Upper lobe of left lung (tissue), 6 donors: ENCODE data around the gene FNDC8. TPM values are rescaled to one million over a fixed set of nuclear protein-coding genes. Genes with fewer than 3 reads are reported as not detected.

ENCODE experiments used
- ATAC-seq, 2 donors: fragments of 200-7000 bp; cut with Tn5 transposase; one replicate each; pipeline ENCODE4 v1.9.1; 2022; ENCODE audit warnings: mild to moderate bottlenecking in 2 of 2, moderate library complexity in 2 of 2; ENCODE audit not compliant: low FRiP score in 2 of 2
- DNase-seq, 2 donors: peaks; one replicate each; pipeline ENCODE4 v3.0.0-alpha.2; 2019 to 2020
- H3K27ac ChIP-seq, 4 donors: fragments of 200-600 bp; sonication (generic); one replicate each; pipeline ENCODE4 v1.5.1; 2016 to 2019
- H3K27me3 ChIP-seq, 4 donors: fragments of 200-600 bp; sonication (generic); one replicate each; pipeline ENCODE4 v1.5.1; 2017 to 2019
- H3K36me3 ChIP-seq, 4 donors: fragments of 200-600 bp; sonication (generic); one replicate each; pipeline ENCODE4 v1.5.1; 2016 to 2019
- H3K4me1 ChIP-seq, 4 donors: fragments of 200-600 bp; sonication (generic); one replicate each; pipeline ENCODE4 v1.5.1; 2018 to 2019
- H3K4me3 ChIP-seq, 4 donors: fragments of 200-600 bp; sonication (generic); one replicate each; pipeline ENCODE4 v1.5.1; 2017 to 2019; ENCODE audit warnings: mild to moderate bottlenecking in 2 of 4, moderate library complexity in 1 of 4
- H3K9me3 ChIP-seq, 4 donors: fragments of 200-600 bp; sonication (generic); one replicate each; pipeline ENCODE4 v1.5.1; 2018 to 2019
- EP300 ChIP-seq, 4 donors: sonication (generic); formaldehyde crosslinking; IDR thresholded peaks; one replicate each; pipeline ENCODE4 v1.5.1; 2017; ENCODE audit warnings: antibody characterized with exemption in 4 of 4, control low read depth in 2 of 4
- POLR2A ChIP-seq, 4 donors: fragments of 450-650 bp; IDR thresholded peaks; one replicate each; pipeline ENCODE4 v1.5.1; 2016 to 2017; ENCODE audit warnings: antibody characterized with exemption in 4 of 4, mild to moderate bottlenecking in 2 of 4
- POLR2AphosphoS5 ChIP-seq, 2 donors: sonication (generic); formaldehyde crosslinking; IDR thresholded peaks; one replicate each; pipeline ENCODE4 v1.5.1; 2017; ENCODE audit warnings: antibody characterized with exemption in 2 of 2
- WGBS, 2 donors: methylation state at CpG; one replicate each; pipeline ENCODE4 v1.1.5; 2017 to 2018; 5-methylcytosine and 5-hydroxymethylcytosine counted together
- total RNA-seq, 6 donors: library from RNA; depleted of rRNA in 4 of 6; stranded (reverse); fragments of >200 nt in 4 of 6; gene quantifications; one replicate each; pipeline versions ENCODE4 v1.1.0 to v1.2.1, GENCODE V29; 2016 to 2021
- TF ChIP-seq, protein P1 (sequence below), 6 experiments: fragments of 450-650 bp in 4 of 6; fragments of 200-600 bp in 2 of 6; sonication (generic) in 2 of 6; IDR thresholded peaks; one replicate each; pipeline ENCODE4 v1.5.1; 2016 to 2019; ENCODE audit warnings: antibody characterized with exemption in 6 of 6
- donor health status: DM: no; HTN: no; CAD: no; lungs with moderate emphysema.
- donor health status: DM: no; HTN: yes; CAD: no; lungs with severe emphysema.

The FNDC8 gene
- total RNA-seq, 6 donors from 2014 or later, result not detected

DNA sequence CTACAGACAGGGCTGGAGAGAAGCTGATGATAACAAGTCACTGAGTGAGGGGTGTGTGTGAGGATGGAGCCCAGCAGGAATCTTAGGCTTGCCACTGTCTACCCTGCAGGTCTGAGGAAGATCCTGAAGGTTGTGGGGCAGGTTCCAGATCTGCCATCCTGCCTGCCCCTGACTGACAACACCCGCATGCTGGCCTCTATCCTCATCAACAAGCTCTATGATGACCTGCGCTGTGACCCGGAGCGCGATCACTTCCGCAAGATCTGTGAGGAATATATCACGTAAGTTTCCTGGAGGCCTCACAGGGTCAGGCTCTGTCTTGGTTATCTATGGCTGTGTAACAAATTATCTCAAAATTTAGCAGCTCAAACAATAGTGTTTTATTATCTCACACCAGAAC lies 42.5 kb downstream of the FNDC8 start:
- no peaks in the 10 kb centered on the region for H3K36me3 ChIP-seq
- H3K27ac ChIP-seq, result no peak overlapping the region
- H3K27me3 ChIP-seq, result no peaks in the 10 kb centered on the region
- no peaks in the 10 kb centered on the region for H3K9me3 ChIP-seq
- 99 to 100% methylated on average over 6 to 7 of the region's 7 CpGs for WGBS, 2 donors
- H3K4me1 ChIP-seq, result peaks cover 0 to 8% (median 0%) of the 10 kb centered on the region in 4 donors
- TF ChIP-seq, protein P1, sequence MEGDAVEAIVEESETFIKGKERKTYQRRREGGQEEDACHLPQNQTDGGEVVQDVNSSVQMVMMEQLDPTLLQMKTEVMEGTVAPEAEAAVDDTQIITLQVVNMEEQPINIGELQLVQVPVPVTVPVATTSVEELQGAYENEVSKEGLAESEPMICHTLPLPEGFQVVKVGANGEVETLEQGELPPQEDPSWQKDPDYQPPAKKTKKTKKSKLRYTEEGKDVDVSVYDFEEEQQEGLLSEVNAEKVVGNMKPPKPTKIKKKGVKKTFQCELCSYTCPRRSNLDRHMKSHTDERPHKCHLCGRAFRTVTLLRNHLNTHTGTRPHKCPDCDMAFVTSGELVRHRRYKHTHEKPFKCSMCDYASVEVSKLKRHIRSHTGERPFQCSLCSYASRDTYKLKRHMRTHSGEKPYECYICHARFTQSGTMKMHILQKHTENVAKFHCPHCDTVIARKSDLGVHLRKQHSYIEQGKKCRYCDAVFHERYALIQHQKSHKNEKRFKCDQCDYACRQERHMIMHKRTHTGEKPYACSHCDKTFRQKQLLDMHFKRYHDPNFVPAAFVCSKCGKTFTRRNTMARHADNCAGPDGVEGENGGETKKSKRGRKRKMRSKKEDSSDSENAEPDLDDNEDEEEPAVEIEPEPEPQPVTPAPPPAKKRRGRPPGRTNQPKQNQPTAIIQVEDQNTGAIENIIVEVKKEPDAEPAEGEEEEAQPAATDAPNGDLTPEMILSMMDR (IDR thresholded peaks at IDR 0.05), result no peak
- TF ChIP-seq POLR2A (IDR thresholded peaks at IDR 0.05) (no peak), EP300 (IDR thresholded peaks at IDR 0.05) (no peak), POLR2AphosphoS5 (IDR thresholded peaks at IDR 0.05) (no peak)
- ATAC-seq, result no peak
- DNase-seq, result no peak
- H3K4me3 ChIP-seq, result no peak overlapping the region

DNA sequence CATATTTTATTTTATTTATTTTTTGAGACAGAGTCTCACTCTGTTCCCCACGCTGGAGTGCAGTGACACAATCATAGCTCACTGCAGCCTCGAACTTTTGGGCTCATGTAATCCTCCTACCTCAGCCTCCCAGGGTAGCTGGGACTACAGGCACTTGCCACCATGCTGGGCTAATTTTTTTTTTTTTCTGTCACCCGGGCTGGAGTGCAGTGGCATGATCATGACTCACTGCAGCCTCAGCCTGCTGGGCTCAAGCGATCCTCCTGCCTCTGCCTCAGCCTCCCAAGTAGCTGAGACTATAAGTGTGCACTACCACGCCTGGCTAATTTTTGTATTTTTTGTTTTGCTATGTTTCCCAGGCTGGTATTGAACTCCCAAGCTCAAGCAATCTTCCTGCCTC lies 43.3 kb downstream of the FNDC8 start:
- H3K9me3 ChIP-seq, result no peaks in the 10 kb centered on the region
- H3K4me3 ChIP-seq, result no peak overlapping the region
- peaks cover 0 to 8% (median 0%) of the 10 kb centered on the region in 4 donors for H3K4me1 ChIP-seq
- DNase-seq (no peak), ATAC-seq (no peak)
- no peak overlapping the region for H3K27ac ChIP-seq
- no peaks in the 10 kb centered on the region for H3K27me3 ChIP-seq
- no peak for TF ChIP-seq POLR2A (IDR thresholded peaks at IDR 0.05)
- TF ChIP-seq, protein P1 (IDR thresholded peaks at IDR 0.05), result no peak
- TF ChIP-seq EP300 (IDR thresholded peaks at IDR 0.05), result no peak
- no peak for TF ChIP-seq POLR2AphosphoS5 (IDR thresholded peaks at IDR 0.05)
- H3K36me3 ChIP-seq, result no peaks in the 10 kb centered on the region
- WGBS, 2 donors, result 79 to 80% methylated on average over 5 of the region's 5 CpGs

DNA sequence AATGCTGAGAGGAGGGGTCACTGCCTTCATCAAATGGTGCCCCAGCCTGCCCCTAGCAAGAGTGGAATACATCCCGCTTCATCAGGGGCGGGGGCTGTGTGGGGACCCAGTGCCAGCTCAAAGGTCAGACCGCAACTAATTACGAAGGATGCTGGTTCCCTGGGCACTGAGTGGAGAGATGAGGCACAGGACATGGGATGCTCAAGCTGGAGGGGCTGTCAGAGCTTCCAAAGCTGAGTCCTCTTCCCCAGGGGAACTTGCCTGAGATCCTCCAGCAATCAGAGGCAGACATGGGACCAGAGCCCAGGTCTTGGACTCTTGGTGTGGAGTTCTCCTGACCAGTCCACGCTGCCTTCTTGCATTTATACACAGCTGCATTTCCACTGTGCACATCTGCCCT lies 45.1 kb downstream of the FNDC8 start:
- no peak for ATAC-seq
- no peak for DNase-seq
- no peak for TF ChIP-seq POLR2AphosphoS5 (IDR thresholded peaks at IDR 0.05)
- no peak for TF ChIP-seq POLR2A (IDR thresholded peaks at IDR 0.05)
- H3K4me1 ChIP-seq, result peaks cover 0 to 7% (median 3%) of the 10 kb centered on the region in 4 donors
- H3K36me3 ChIP-seq, result no peaks in the 10 kb centered on the region
- H3K27me3 ChIP-seq, result no peaks in the 10 kb centered on the region
- H3K27ac ChIP-seq, result no peak overlapping the region
- no peaks in the 10 kb centered on the region for H3K9me3 ChIP-seq
- no peak overlapping the region for H3K4me3 ChIP-seq
- 83 to 93% methylated on average over 3 to 5 of the region's 5 CpGs for WGBS, 2 donors

DNA sequence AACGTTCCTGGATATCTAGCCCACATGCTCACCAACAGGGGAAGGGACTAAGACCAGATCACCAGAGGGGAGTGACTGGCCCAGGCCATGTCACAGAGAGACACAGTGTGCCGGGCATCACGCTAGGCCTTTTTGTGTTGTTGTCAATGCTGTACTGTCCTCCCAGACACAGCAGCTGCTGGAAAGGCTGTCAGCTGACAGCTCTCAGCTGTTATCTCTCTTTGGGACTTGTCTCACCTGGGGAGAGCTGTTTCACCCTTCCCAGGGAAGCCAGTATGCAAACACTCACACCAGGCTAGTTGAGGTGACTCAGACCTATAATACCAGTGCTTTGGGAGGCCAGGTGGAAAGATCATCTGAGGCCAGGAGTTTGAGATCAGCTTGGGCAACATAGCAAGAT lies 45.6 kb downstream of the FNDC8 start:
- H3K9me3 ChIP-seq, result no peaks in the 10 kb centered on the region
- 60 to 64% methylated on average over 3 of the region's 3 CpGs for WGBS, 2 donors
- H3K27me3 ChIP-seq, result no peaks in the 10 kb centered on the region
- H3K4me1 ChIP-seq, result peaks cover 0 to 9% (median 7%) of the 10 kb centered on the region in 4 donors
- DNase-seq (no peak), ATAC-seq (no peak)
- no peak overlapping the region for H3K27ac ChIP-seq
- TF ChIP-seq POLR2A (IDR thresholded peaks at IDR 0.05), result no peak
- TF ChIP-seq, protein P1 (IDR thresholded peaks at IDR 0.05), result no peak
- TF ChIP-seq POLR2AphosphoS5 (IDR thresholded peaks at IDR 0.05), result no peak
- TF ChIP-seq EP300 (IDR thresholded peaks at IDR 0.05), result no peak
- H3K36me3 ChIP-seq, result no peaks in the 10 kb centered on the region
- no peak overlapping the region for H3K4me3 ChIP-seq

- Histone ChIP-seq H3K27me3 (no peaks in the 10 kb centered on the region), H3K4me1 (peaks cover 0 to 10% (median 7%) of the 10 kb centered on the region in 4 donors), H3K36me3 (no peaks in the 10 kb centered on the region), H3K4me3 (no peak overlapping the region), H3K27ac (no peak overlapping the region), H3K9me3 (no peaks in the 10 kb centered on the region)
- 67 to 100% methylated on average over 1 of the region's 1 CpG for WGBS, 2 donors
- ATAC-seq (no peak), DNase-seq (no peak)
- TF ChIP-seq, protein P1 (IDR thresholded peaks at IDR 0.05), result no peak
- TF ChIP-seq EP300 (IDR thresholded peaks at IDR 0.05) (no peak), POLR2AphosphoS5 (IDR thresholded peaks at IDR 0.05) (no peak), POLR2A (IDR thresholded peaks at IDR 0.05) (no peak)
These were observed 46.3 kb downstream of the FNDC8 start for GRCh38 chr17:35167666-35168065.
